ENCODE data around the gene BRINP3.

BRINP3 gene

DNA sequence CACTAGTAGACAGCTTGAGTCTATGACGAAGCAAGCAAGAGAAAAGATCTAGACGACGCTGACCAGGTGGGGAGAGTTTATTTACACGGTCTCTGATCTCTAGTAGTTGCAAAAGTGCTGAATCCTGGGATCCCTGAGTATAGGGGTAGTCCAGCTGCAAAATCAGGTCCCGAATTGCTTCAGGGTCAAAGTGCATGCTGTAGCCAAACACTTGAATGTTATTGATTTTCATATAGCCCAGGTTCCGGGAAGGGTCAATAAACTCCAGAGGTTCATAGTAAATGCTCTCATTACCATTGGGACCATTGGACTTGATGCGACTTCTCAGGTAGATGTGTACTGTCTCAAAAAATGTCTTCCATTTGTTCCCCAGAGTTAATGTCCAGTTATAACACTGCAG is 379.6 kb downstream of the BRINP3 start:
- no peak for DNase-seq

DNA sequence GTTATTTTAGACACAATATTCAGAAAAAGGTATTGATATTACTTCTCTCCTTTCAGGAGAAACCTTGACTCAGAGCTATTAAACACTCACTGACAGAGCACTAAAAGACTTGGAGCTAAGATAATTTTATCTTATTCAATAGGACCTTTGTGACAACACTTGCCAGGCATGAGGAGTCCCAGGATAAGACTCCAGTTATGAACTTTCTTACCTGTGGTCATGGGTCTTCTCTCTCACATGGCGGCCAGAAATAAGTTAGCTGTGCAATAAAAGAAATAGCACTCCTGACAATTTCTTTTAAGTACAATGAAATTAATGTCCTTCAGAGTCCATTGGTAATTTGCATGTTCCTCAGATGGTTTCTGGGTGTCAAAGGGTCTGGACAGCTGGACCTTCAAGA is 382.1 kb downstream of the BRINP3 start:
- DNase-seq: no peak

DNA sequence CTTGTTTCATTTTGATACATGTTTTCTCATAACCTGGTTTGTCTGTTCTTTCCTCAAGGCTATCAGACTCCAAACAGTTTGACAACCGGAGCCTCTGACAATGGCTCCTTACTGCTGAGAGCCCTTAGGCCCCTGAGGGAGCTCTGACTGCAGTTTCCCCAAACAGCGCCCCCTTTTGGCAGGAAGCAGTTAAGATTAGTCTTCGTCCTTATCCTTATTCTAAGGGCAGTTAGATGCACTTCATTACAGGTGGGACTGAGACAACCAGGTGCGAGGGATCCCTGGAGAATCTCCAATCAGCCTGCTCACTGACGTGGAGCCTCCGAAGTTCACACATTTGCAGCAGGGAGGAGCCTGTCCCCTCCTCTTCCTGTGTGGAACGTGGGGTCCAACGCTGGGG is 393.1 kb downstream of the BRINP3 start:
- DNase-seq: no peak

DNA sequence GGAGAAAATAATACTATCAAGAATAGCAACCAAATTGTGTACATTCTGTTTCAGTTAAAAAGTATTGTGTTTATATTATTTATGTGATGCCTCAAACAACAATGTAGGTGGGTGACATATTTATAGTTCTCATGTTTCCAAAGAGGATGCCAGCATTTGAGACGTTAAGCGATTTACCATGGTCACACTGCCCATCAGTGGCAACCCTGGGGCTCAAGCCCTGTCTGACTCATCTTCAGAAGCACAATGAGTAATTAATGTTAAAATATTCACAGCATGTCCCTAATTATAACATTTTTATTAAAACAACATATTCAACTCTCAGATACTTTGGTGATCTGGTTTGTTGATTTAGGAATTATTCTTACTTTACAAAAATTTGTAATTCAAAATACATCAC is 409.4 kb downstream of the BRINP3 start:
- DNase-seq: no peak

DNA sequence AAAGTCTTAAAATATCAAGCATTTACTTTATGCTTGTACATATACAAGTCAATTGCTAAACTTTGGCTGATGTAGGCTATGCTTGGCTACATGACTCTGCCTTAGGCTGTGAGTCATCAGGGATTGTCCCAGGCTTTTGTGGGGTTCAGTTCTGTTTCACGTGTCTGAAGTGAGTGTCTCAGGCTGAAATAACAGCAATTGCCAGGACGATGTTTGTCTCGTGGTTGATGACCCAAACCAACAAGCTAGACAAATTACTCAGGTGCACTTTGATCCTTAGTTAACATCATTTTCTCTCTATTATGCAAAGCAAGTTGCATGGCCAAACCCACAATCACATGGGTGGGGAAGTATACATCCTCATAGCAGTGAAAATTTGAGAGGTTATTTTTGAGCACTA is 410.1 kb downstream of the BRINP3 start:
- DNase-seq: no peak

DNA sequence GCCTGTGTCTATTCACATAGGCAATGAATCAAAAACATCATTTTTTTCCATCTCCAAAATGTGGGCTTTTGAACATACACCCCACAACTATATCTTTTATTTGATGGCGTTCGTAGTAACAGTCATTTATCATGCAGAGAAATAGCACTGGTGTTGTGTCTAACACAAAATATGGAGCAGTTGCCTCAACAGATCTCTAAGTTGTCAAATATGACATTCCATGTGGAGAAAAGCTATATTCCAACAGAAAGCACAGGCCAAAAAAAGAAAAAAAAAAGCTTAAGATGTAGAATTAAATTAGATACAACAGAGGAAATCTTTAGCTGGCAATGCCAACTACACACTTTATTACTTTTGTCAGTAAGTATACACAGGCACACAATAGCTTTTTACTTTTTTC is 411.7 kb downstream of the BRINP3 start:
- DNase-seq: no peak

DNA sequence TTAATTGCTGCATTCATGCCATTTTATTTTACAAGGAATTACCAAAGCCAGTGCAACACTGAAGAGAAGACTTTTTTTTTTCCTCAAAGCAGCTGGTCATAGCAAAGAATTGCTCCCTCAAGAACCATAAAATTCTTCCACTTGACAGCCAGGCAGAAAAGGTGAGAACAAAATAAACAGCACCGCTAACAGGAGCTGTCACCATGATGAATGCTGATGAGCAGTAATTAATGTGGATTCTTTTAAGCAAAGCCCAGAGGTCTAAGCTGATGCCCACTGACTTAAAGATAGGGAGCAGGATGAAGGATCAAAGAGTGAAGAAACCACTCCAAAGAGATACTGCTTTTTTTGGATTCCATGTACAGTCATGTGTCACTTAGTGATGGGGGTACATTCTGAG is 428.4 kb downstream of the BRINP3 start:
- no peak for DNase-seq

Data from hippocampal formation (tissue), 2 donors.